Epithelial cell of prostate (primary cell): ENCODE data around the gene TRIM22.
A peak's percentile ranks its signal among the peaks of the same experiment; 100 is the strongest.

Experiments used
- DNase-seq: peaks from one replicate; pipeline ENCODE4 v3.0.0-alpha.2; 2011; ENCODE audit warnings: low read depth, low spot score
- H3K27ac ChIP-seq: fragments of 450-650 bp; 2 replicates; pipeline ENCODE4 v1.5.1; 2017; ENCODE audit warnings: mild to moderate bottlenecking

Gene TRIM22

DNA sequence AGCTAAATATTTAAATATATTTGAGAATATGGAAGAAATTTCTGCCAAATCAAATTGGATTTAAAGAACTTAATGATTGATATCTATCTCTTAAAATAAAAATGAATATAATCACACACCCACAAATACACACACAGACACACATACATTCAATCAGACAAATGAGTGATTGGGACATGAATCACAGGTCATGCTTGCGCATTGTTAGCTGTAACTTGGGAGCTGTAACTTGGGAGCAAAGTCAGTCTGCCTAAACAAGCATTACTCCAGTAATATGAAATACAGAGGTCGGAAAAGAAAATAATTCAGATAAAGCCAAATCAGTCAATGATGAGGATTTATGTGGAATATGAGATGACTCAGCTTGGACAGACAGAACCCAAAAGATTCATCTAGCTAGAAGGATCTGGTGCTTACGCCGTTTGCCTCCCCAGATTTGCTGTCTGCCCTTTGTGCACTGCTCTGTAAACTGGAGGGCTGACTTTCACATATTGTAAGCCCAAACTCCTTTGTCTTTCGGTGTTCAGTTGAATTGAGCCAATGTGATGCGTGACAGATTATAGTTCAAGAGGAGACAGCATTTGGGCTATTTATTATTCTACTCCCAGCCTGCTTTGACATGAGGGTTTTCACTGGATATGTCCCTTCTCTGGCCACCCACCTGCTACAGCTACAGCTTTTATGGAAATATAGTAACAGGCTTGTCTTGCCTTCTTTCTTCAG is 48.2 kb downstream of the TRIM22 start:
- DNase-seq: peak; percentile 5
- no peak overlapping the region for H3K27ac ChIP-seq

DNA sequence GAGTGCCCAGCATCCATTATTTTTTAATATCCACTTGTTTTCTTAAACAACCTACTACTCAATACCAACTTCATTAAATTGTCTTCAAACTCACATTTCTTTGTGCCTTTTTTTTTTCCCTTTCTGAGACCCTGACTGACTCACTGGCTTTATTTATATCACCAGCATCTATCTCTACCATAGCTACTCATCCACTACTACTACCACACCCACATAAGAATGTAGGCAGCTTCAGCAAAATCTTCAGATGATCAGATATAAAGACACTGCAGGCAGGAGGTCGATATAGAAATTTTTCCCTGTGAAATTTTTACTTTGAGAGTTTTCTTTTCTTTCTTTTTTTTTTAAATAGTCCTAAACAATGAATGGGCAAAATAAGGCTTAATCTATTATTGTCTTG is 48.8 kb downstream of the TRIM22 start:
- H3K27ac ChIP-seq: no peak overlapping the region
- no peak for DNase-seq

DNA sequence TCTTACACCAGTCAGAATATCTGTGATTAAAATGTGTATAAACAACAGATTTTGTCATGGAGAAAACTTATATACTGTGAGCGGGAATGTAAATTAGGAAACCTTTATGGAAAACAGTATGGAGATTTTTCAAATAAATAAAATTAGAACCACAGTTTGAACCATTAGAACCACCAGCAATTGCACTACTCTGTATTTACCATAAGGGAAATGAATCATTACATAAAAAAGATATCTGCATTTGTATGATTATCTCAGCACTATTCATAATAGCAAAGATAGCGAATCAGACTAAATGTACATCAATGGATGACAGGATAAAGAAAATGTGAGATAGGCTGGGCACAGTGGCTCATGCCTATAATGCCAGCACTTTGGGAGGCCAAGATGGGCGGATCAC is 57.0 kb downstream of the TRIM22 start:
- no peak for DNase-seq
- no peak overlapping the region for H3K27ac ChIP-seq

DNA sequence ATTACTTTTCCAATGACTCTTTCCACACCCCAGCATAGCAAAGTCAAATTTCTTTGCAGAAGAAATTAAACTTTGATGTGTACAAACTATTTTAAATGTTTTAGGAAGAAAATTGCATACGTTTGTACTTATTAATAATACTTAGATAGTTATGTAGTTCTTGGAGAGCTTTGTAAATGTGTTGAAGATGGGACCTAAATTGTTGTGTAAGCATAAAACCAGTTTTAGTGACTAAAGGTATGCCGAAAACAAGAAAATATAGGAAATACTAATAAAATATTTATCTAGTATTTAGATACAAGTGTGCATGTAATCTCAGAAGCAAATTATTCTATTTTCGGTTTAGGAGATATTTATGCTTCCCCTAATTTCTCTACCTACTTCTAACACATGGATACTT is 60.2 kb downstream of the TRIM22 start:
- DNase-seq: no peak
- H3K27ac ChIP-seq: no peak overlapping the region

DNA sequence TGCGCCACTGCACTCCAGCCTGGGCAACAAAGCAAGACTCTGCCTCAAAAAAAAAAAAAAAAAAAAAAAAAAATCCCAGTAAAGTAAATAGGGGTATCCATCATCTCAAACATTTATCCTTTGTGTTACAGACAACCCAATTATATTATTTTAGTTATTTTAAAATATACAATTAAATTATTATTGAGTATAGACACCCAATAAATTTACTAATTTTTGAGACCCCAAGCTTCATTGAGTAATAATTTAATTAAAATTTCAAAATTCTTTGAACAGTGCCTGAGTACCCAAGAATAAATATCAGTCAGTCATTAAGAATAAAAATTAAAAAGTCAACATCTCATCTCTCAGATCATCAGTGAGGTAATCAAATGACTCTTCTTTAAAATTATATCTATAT is 64.4 kb downstream of the TRIM22 start, which contains the start of gene OR52N4:
OR52N4 (plus strand) TSS at position 301 of the 400 bp plus-strand sequence. CDS start 498 bp downstream, outside the sequence.
- no peak within 1 kb of the TSS for H3K27ac ChIP-seq
- no peak for DNase-seq
